Posterior cingulate gyrus (tissue), 11 donors: ENCODE data around the gene QSOX1.
"Not testable (repeated sequence)": the region's sequence is repeated elsewhere in the genome, so short reads cannot be mapped to it uniquely, and the experiment has no call there.

ENCODE experiments used
- DNase-seq, 10 donors: peaks; one replicate each; pipeline versions ENCODE4 v3.0.0 to v3.0.0-alpha.2; 2020 to 2021; ENCODE audit warnings: mixed read lengths in 3 of 10
- intact Hi-C: fragments of 100-400 bp; cut with DNase I; formaldehyde crosslinking; loops from one replicate; pipeline ENCODE4 v1.15.1; 2023

Gene QSOX1

DNA sequence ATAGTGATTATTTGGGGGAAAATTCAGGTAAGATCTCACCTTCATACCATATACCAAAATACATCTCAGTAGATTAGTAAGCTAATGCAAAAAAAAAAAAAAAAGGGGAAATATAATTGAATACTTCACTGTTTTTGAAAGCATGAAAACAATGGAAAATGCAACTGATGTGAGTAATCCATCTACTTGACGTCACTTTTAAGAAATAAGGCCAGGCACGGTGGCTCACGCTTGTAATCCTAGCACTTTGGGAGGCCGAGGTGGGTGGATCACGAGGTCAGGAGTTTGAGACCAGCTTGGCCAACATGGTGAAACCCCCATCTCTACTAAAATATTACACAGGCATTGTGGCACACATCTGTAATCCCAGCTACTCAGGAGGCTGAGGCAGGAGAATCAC lies 47.9 kb downstream of the QSOX1 start:
- peak in 2 of 10 donors; percentile 19 to 40 for DNase-seq
- intact Hi-C loops = not testable (repeated sequence)

DNA sequence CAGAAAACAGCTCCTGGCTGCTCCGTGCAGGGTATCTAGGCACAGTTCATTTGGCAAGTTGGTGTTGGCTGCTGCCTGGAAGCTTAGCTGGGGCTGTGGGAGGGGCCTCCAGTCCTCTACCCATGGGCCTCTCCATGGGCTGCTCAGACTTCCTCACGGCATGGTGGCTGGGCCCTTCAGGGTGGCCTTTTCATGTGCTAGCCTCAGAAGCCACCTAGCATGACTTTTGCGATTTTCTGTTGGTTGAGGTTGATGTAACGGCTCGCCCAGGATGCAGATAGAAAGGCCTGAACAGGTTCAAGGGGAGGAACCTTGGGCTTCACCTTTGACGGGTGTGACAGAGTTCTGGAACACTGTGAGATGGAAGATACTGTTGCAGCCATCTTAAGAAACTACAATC lies 49.6 kb downstream of the QSOX1 start:
- intact Hi-C loops = no loop called here
- peak in 2 of 10 donors; percentile 52 to 56 for DNase-seq

DNA sequence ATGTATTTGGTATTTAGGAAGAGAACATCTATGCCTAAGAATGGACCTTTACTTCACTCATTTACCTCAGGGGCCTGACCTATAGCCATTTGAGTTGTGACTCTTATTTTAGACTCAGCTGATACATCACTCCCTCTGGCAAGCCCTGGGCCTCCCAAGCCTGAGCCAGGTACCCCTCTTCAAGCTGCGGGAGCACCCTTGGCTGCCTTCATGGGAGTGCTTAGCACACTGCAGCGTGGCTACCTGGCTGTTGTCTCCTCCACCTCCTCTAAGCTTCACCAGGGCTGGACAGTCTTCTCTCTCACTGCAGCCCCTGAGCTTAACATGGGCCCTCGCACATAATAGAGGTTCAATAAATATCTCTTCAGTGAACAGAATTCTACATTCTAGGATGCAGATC lies 51.9 kb downstream of the QSOX1 start:
- DNase-seq = peak in 2 of 10 donors; percentile 30 to 38
- intact Hi-C loops = no loop called here

DNA sequence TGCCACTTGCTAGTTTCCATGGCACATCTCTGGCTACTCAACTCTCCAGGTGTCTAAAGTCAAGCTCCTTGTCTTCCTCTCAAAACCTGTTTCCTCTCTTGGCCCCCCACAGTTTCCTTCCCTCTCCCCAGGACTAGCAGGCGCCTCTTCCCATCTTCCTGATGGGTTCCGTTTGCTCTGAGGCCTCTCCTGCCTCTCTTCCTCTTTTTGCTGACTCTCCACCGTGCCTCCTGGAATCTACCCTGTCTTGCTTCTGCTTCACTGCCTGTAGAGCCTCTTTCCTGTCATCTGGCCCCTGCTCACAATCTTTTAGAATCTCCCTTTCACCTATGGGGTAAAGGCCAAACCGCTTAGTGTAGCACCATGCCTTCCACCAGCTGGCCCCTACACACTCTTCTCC lies 53.6 kb downstream of the QSOX1 start:
- DNase-seq = peak in 1 of 10 donors; percentile 12
- intact Hi-C loops = no loop called here

DNA sequence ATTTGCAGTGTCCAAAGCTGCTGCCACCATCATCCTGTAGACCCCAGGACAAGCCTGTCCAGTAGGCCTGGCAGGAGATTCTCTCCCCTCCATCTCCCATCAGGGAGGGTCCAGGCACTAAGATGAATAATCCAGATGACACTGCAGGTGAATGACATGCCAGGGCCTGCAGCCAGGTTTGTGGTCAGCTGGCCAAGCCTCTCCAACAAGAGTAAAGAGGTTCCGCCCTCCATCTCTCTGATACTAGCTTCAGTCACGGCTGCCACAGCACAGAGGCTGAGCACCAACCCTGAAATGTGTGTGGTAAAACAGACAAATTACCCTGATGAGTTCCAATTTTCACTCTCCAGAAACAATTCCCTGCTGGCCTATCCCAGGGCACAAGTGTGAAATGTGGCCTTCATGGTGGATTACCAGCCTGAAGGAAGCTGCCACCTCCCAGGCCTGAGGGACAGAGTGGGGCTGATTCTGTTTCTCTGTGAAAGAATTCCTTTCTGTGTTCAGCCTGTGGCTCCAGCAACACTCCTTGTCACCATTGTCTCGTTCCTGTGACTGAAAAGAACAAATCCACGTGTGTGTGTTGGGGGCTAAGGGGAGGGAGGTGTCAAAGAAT lies 55.4 kb downstream of the QSOX1 start:
- intact Hi-C loops = no loop called here
- peak in 2 of 10 donors; percentile 29 to 30 for DNase-seq

DNA sequence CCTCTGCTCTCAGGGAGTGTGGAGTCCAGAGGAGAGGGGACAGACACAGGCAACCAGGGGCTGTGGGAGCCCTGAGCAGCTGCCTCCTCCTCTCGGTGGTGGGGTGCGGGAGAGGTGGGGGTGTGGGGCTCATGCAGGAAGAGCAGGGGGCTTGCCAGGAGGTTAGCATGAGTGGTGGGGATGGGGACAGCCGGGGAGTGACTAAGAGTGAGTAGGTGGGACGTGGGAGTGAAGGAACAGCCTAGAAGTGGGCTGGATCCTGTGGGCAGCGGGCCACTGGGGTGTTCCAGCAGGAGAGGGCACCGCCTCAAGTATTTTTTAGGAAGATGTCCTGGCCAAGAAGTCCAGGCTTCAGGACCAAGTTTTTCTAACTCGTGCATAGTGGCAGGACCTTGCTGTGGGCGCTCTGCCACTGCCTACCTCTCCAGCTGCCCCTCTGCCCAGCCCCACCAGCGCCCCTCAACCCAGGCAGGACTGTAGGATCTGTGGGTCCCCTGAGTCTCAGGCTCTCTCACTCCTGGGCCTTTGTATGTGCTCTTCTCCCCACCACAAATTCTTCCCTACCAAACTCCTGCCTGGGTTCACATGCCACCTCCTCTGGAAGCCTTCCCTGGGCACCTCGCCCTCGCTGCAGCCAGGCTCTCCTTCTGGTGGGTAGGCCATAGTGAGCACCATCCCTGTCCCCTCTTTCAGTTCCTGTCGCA lies 56.6 kb downstream of the QSOX1 start:
- peak in 2 of 10 donors; percentile 57 to 70 for DNase-seq
- intact Hi-C loops = no loop called here

DNA sequence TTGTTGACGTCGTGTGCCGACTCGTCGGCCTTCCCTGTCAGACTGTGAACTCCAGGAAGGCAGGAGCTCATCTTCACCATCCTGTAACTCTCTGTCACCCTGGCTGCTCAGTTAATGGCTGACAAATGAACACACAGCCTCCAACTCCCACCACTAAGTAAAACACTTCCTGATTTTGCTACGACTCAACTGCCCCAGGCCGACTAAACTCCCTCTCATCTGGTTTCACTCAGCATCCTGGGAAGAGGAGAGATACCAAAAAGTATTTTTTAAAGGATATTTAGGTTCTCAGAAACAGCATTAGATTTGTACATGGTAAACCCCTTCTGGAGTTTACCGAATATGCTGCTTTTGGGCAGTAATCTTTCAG lies 57.2 kb downstream of the QSOX1 start:
- peak in 1 of 10 donors; percentile 18 for DNase-seq
- intact Hi-C loops = no loop called here

DNA sequence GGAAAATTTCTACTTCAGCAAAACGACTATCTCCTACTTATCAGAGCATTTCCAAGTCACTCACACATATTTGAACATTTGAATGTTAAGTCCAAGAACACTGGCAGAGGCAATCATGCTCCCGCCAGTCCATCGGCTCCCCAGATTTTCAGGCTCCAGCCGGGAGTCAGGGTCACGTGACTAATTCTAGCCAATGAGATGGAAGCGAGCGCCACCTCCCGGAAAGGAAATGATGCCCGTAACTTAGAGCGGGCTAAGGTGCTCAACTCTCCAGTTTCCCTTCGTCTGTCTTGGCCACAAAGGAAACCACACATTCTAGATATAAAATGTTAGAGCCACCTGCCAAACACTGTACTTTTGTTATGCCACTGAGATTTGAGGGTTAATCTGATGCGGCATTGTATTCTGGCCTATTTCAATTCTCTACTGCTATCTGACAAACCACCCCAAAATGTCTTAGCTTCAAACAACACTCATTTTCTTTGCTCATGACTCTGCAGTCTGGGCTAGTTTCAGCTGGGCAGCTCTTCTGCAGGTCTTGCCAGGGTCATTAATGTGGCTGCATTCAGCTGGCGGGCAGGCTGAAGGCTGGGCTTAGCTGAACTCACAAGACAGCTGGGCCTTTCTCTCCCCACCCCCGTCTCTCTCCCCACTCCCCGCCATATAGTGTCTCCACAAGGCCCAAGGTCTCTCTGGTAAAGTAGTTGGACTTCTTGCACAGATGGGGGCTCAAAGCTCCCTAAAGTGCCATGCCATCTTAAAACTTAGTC lies 58.9 kb downstream of the QSOX1 start:
- DNase-seq = peak in 3 of 10 donors; percentile 34 to 87 (median 62)
- intact Hi-C loops = no loop called here

DNA sequence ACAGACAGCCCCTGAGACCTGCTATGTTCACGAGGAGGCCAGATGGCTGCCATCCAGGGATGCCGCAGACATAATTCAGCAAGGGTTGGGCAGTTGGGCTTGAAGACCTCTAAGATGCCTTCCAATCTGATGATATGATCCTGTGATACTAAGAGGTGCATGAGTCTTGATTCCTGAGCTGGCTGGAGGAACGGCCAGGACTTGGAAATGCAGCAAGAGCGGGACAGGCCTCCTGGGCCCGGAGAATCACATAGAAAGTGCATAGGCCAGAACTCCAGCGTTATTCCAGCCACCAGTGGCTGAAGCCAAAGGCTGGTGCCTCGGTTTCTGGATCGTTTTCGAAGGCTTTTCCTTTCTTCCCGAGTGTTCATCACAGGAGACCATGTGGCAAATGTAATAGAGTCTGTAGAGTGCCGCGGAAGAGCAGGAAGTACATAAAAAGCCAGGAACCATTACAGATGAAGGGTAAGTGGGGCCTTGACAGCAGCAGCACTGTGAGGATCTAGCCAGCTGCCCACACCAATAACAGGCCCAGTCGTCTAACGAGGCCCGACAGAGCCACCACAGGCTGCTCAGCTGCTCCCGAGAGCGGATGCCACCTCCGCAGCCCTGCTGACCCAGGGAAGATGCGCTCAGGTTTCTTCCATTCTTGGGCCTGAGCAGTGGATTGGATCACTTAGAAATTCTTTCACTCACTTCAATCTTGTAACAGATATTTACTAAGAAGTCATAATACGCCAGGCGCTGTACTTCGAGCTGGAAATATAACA lies 61.4 kb downstream of the QSOX1 start:
- DNase-seq = peak in 2 of 10 donors; percentile 62 to 74
- intact Hi-C loops = no loop called here

DNA sequence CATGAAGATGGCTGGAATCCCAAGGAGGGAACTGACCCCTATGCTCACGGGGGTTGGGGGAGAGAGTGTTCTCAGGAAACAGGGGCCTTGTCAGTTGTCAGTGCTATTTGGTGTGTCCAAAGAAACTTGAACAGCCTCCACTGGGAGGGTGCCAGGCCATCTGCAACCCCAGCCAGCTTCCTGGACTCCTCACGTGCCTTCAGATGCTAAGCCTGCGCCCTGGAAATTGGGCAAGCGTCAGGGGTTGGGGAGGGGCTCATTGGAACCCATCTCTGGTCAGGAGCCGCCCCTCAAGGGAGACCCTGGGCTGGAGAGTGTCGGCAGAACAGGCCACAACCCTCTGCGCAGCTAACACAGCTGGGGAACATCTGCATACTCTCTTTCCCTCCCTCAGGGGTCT lies 62.3 kb downstream of the QSOX1 start:
- DNase-seq = peak in 2 of 10 donors; percentile 36 to 67
- intact Hi-C loops = no loop called here

DNA sequence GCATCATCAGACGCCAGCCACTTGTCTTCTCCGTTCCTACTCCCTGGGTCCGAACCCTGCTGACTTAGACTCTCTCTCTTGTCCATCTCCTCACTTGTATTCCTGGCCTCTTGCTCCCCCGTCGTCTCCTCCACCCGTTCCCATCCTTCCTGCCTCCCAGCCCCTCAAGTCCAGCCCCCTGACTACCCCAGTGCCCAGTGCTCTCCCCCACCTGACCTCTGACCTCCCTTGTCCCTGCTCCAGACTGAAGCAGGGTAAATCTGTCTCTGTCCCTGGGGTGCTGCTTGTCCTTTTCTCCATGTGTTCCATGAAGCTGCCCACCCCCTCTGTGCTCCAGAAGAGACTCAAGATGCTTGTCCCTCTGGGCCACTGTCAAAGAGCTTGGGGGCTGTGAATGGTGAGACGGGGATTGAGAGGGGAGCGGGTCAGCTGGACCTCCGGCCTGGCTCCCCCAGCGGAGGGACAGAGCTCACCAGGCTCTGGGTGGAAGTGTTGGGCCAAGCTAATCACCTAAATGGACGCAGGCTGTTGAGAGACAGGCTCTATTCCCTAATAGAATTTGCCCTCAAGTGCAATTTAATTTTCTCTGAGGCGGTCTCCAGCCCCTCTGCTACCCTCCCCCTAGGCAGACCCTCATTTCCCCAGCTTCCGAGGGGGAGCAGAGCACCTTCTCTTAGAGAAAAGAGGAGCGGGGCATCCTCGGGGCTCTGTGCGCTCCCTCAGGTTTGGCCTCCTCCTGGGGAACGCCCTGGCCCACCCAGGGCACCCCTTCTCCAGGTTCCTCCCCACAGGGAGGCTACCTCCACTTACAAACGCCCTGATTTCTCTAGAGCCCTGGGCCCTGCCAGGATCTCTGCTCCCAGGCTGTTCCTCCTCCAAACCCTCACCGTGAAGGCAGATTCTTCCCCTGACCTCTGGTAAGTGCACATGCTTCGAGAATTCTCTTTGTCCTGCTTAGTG lies 64.4 kb downstream of the QSOX1 start:
- peak in 2 of 10 donors; percentile 25 to 46 for DNase-seq
- intact Hi-C loops = no loop called here

DNA sequence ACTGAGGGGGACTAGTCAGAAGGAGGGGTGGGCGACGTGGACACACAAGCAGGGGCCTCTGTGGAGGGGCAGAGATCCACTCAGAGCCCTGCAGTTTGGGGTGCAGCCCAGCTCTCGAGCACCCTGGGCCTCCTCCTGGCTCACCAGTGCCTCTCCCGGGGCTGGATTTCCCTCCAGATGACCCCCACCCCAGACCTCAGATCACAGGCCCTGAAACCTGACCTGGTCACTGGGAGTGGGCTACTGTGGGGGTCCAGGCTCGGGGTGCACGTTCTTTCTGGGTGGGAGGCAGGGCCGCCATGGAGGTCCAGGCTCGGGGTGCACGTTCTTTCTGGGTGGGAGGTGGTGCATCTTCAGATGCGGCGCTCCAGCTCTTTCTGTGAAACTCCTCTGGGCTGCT lies 65.1 kb downstream of the QSOX1 start:
- intact Hi-C loops = no loop called here
- peak in 2 of 10 donors; percentile 46 to 57 for DNase-seq

DNA sequence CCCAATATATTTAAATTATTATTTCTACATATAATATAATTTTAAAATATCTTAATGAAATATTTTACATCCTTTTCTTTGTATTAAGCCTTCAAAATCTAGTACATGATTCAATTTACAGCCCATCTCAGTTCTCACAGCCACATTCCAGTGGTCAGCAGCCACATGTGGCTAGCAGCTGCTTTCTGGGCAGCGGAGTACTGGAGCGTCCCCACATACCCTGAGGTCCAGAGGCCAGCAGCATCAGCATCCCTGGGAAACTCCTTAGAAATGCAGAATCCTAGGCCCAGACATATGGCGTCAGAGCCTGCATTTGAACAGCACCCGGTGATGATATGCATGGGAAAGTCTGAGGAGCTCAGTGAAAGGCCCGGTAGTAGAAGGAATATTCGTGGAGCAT lies 66.8 kb downstream of the QSOX1 start:
- intact Hi-C loops = no loop called here
- peak in 2 of 10 donors; percentile 21 to 40 for DNase-seq

DNA sequence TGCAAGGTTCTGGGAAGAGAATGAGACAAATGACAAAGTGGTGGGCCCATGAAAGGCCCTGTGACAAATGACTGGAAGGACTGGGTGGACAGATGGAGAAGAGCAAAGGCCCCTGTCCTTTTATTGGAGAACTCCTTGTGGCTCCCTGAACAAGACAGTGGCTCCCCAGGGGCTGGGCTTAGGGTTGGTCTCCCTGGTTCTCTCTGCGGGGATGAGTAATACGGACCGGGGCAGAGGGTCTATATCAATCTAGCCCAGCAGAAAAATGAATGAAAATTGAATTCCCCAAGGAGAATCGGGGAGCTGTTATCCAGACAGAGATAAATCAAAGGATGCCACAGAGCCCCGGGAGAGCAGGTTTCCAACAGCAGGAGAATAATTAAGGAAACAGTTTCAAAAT lies 70.2 kb downstream of the QSOX1 start:
- peak in 2 of 10 donors; percentile 39 to 63 for DNase-seq
- intact Hi-C loops = no loop called here

DNA sequence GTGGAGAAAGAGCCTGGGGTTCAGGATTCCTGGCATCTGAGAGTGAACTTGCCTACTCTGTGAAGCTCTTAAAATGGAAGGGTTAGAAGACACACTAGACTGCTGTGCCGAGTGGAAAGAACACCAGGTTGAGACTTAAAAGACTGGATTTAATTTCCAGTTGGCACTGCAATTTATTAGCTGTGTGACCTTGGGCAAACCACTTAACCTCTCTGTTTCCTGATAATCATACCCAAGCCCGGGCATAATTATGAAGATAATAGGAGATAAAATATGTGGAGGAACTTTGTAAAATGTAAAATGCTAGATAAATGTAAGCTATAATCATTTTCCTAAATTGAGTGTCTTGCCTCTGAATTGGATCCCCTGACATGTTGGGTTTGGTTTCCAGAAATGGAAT lies 70.7 kb downstream of the QSOX1 start:
- no peak for DNase-seq

DNA sequence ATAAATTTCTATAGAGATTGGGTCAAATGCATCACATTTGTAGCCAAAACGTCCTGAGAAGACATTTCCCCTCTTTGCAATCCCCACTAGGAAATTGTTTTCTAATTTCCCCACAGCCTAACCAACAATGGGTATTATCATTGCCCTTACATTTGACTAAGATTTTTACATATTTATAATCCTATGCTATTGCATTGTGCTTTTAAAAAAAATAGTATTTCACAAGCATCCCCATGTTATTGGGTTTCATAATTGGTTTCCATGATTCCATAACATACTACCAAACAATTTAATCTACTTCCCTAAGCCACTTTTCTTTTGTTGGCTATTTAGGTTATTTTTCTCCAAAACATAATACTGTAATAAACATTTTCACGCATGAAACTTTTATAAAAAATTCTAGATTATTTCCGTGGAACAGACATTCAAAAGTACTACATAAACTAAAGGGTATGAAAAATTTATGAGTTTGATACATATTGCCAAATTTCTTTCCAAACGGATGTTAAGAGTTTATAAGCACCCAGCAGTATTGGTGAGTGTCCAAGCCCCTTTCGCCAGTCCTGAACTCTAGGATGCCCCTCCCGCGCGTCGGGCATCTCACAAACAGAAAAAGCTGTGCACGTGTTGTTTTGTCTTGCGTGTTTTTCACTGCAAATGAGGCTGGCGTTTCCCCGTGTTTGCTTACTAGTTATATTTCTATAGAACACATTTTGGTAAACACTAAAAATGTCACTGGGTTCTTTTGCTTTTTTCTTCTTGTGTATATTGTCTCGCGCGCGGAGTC lies 73.4 kb downstream of the QSOX1 start:
- peak in 1 of 10 donors; percentile 14 for DNase-seq
- intact Hi-C loops = no loop called here

More for the DNA sequence above, 70.7 kb downstream of the QSOX1 start:
- intact Hi-C loops = no loop called here

DNA sequence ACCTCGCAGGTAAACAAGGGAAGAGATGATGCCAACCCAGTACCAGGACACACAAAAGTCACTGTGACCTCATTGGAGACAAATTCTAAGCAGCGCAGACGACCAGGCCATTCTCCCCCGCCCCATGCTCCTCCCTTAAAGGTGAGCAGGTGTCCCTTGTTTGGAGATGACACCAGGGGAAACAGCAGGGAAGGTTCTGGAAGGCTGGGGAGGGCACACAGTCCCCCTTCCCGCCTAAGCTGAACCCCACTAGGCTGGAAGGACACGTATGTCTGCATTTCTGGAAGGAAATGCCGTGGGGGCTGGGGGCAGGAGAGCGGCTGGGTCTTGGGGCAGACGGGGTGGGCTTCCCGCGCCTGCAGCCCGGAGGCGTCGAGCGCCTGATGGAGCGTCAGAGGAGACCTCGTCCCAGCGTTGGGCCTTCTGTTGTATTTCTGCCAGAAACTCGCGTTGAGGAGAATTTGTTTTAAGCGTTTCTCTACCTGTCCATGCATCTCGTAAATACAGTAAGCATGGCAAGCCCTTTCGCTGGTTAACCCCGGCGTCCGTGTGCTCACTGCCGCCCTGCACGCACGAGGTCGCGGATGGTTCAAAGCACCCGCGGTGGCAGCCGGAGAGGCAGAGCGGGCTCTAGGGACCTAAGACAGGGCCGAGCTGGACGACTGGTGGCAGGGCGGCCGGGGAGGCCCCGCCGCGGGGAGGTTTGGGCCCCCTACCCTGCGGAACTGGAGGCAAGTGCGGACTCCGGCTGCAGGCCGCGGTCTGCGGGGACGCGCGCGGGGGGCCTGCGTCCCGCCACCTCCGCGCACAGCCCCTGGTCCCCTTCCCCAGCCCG lies 74.2 kb downstream of the QSOX1 start:
- peak in 2 of 10 donors; percentile 40 to 60 for DNase-seq
- intact Hi-C loops = no loop called here
